K562 (cell line): Measurements from ENCODE around the gene UNC45A. TPM values are rescaled to one million over a fixed set of nuclear protein-coding genes. Genes with fewer than 3 reads are reported as not detected.

Source experiments
- ARID2 ChIP-seq: fragments of 450-650 bp; IDR thresholded peaks from 2 replicates; pipeline ENCODE4 v1.6.1; 2017; ENCODE audit warnings: antibody characterized with exemption, mild to moderate bottlenecking
- ASH1L ChIP-seq: fragments of 450-650 bp; IDR thresholded peaks from 2 replicates; pipeline ENCODE4 v1.6.1; 2018; ENCODE audit warnings: borderline replicate concordance, mild to moderate bottlenecking, low read depth; ENCODE audit not compliant: partially characterized antibody
- BDP1 ChIP-seq: IDR thresholded peaks from 3 replicates; pipeline ENCODE4 v1.6.1; 2011; ENCODE audit not compliant: insufficient read length, insufficient read depth
- GABPB1 ChIP-seq: sonication (generic); formaldehyde crosslinking; IDR thresholded peaks from 2 replicates; pipeline ENCODE4 v1.8.0; 2022; ENCODE audit warnings: mild to moderate bottlenecking, missing genetic modification reagents
- GATAD2A ChIP-seq: fragments of 450-650 bp; IDR thresholded peaks from 2 replicates; pipeline ENCODE4 v1.6.1; 2017
- JUND ChIP-seq, 2 experiments: IDR thresholded peaks; 2 replicates in 1 of 2; 3 replicates in 1 of 2; pipeline ENCODE4 v1.6.1; 2011; ENCODE audit warnings: borderline replicate concordance in 2 of 2, low read depth in 2 of 2, low read length in 2 of 2, improper control_type of control experiment in 1 of 2, missing biosample characterization in 1 of 2, missing genetic modification characterization in 1 of 2, missing genetic modification reagents in 1 of 2
- KHSRP ChIP-seq: fragments of 450-650 bp; IDR thresholded peaks from 2 replicates; pipeline ENCODE4 v1.6.1; 2017
- PCBP1 ChIP-seq: fragments of 200-400 bp; formaldehyde crosslinking; IDR thresholded peaks from 2 replicates; pipeline ENCODE4 v1.6.1; 2018; ENCODE audit warnings: mild to moderate bottlenecking, low read depth, low read length; ENCODE audit not compliant: poor library complexity, severe bottlenecking
- POLR2G ChIP-seq: fragments of 200-400 bp; formaldehyde crosslinking; IDR thresholded peaks from 2 replicates; pipeline ENCODE4 v1.6.1; 2017; ENCODE audit warnings: low read depth, mild to moderate bottlenecking, antibody characterized with exemption, low read length, moderate library complexity
- PTTG1 ChIP-seq: fragments of 450-650 bp; IDR thresholded peaks from 2 replicates; pipeline ENCODE4 v1.6.1; 2016; ENCODE audit warnings: low read depth, mild to moderate bottlenecking, missing genetic modification characterization, missing compliant biosample characterization
- RAD21 ChIP-seq, 2 experiments: fragments of 250-450 bp in 1 of 2; fragments of 450-650 bp in 1 of 2; sonication (Bioruptor Pico) in 1 of 2; formaldehyde crosslinking in 1 of 2; IDR thresholded peaks in 1 of 2; conservative IDR thresholded peaks in 1 of 2; 2 replicates each; pipeline versions ENCODE4 v1.4.0 to v1.8.0; 2020 to 2022; ENCODE audit warnings: mild to moderate bottlenecking in 2 of 2, moderate library complexity in 1 of 2
- SMARCA4 ChIP-seq: fragments of 450-650 bp; IDR thresholded peaks from 2 replicates; pipeline ENCODE4 v1.6.1; 2016
- TBL1XR1 ChIP-seq, 2 experiments: IDR thresholded peaks; 2 replicates each; pipeline ENCODE4 v1.6.1; 2012; ENCODE audit warnings: improper control_type of control experiment in 2 of 2, low read length in 2 of 2, mild to moderate bottlenecking in 1 of 2
- TBP ChIP-seq: optimal IDR thresholded peaks from 2 replicates; pipeline ENCODE3; 2011; ENCODE audit warnings: low read depth, low read length, improper control_type of control experiment
- TCF7L2 ChIP-seq: fragments of 150-350 bp; IDR thresholded peaks from 2 replicates; pipeline ENCODE4 v1.6.1; 2016; ENCODE audit warnings: low read depth, mild to moderate bottlenecking, low read length, moderate library complexity
- ZEB2 ChIP-seq: fragments of 450-650 bp; IDR thresholded peaks from 2 replicates; pipeline ENCODE4 v1.6.1; 2016
- ZFPM2 ChIP-seq: fragments of 250-450 bp; sonication (Bioruptor Pico); IDR thresholded peaks from 2 replicates; pipeline ENCODE4 v1.5.1; 2022; ENCODE audit warnings: mild to moderate bottlenecking
- ZNF174 ChIP-seq: fragments of 250-450 bp; sonication (Bioruptor Pico); IDR thresholded peaks from 2 replicates; pipeline ENCODE4 v1.4.0; 2020; ENCODE audit warnings: mild to moderate bottlenecking
- ZNF384 ChIP-seq: IDR thresholded peaks from 2 replicates; pipeline ENCODE4 v1.6.1; 2012; ENCODE audit warnings: low read depth, low read length, improper control_type of control experiment
- ZNF586 ChIP-seq: fragments of 450-650 bp; formaldehyde crosslinking; conservative IDR thresholded peaks from 2 replicates; pipeline ENCODE4 v1.4.0; 2020; ENCODE audit warnings: mild to moderate bottlenecking, moderate library complexity
- polyA plus RNA-seq, 8 experiments: library from polyadenylated mRNA; depleted of rRNA in 4 of 8; stranded (reverse) in 5 of 8; unstranded in 3 of 8; fragments of >200 nt; fragmentation: Nextera tagmentation in 2 of 8; fragmentation: Illumina TruSeq in 1 of 8; extraction: Ambion mirVana in 2 of 8; extraction: Trizol in 1 of 8; gene quantifications; 2 replicates each; pipeline versions ENCODE4 v1.2.1 to v1.2.3, GENCODE V29; 2011 to 2014; ENCODE audit warnings: inconsistent platforms in 1 of 8, missing spikeins in 1 of 8
- total RNA-seq, 7 experiments: library from RNA; depleted of rRNA in 6 of 7; stranded (reverse); fragments of >200 nt in 6 of 7; fragmentation: Illumina TruSeq in 2 of 7; extraction: Trizol in 2 of 7; gene quantifications; 2 replicates each; pipeline versions ENCODE4 v1.2.1 to v1.2.3, GENCODE V29; 2011 to 2021; ENCODE audit warnings: low replicate concordance in 1 of 7
- TF ChIP-seq, protein P1 (sequence below): conservative IDR thresholded peaks from 2 replicates; pipeline ENCODE4 v1.6.1; 2011; ENCODE audit warnings: low read depth, mild to moderate bottlenecking, low read length; ENCODE audit not compliant: control insufficient read depth
- TF ChIP-seq, protein P2 (sequence below): fragments of 250-450 bp; sonication (Bioruptor Pico); IDR thresholded peaks from 2 replicates; pipeline ENCODE4 v1.8.0; 2021; ENCODE audit warnings: borderline replicate concordance, mild to moderate bottlenecking, moderate library complexity; ENCODE audit not compliant: poor library complexity, severe bottlenecking
- TF ChIP-seq, protein P3 (sequence below): fragments of 450-650 bp; IDR thresholded peaks from 2 replicates; pipeline ENCODE4 v1.6.1; 2017; ENCODE audit warnings: mild to moderate bottlenecking, moderate library complexity
- TF ChIP-seq, protein P4 (sequence below): fragments of 250-450 bp; sonication (Bioruptor Pico); IDR thresholded peaks from 2 replicates; pipeline ENCODE4 v1.4.0; 2020; ENCODE audit warnings: mild to moderate bottlenecking, moderate library complexity, borderline replicate concordance

Gene UNC45A
- total and polyA plus RNA-seq, 9 of the 15 experiments (the other 6 are each of a cell fraction or from before 2014, with no cell fraction given): 22.4 to 79.3 (median 43.7) TPM

DNA sequence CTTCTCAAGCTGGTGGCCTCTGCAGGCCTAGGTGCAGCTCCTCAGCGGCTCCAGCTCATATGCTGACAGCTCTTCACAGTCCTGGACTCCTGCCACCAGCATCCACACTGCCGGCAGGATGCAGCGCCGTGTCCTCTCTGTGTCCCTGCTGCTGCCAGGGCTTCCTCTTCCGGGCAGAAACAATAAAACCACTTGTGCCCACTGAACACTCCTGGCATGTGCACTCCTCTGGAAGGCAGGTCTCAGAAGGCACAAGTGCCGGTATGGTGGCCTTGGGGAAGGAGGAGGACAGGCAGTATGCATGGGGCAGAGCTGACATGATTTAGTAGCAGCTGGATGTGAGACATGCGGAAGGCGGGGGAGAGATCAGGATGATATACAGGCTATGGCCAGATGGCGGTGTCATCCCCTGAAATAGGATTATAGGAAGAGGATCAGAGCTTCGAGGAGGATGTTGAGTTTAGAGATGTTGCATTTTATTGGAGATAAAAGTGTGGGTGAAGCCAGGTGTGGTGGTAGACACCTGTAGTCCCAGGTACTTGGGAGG is 39.4 kb upstream of the UNC45A start (continued):
- peak in 1 of 2 experiments; percentile 63; a peak in 2 of 4 replicates for TF ChIP-seq TBL1XR1 (IDR thresholded peaks at IDR 0.05; ENCODE audit: low read length in 2 of 2)
- TF ChIP-seq, protein P1, sequence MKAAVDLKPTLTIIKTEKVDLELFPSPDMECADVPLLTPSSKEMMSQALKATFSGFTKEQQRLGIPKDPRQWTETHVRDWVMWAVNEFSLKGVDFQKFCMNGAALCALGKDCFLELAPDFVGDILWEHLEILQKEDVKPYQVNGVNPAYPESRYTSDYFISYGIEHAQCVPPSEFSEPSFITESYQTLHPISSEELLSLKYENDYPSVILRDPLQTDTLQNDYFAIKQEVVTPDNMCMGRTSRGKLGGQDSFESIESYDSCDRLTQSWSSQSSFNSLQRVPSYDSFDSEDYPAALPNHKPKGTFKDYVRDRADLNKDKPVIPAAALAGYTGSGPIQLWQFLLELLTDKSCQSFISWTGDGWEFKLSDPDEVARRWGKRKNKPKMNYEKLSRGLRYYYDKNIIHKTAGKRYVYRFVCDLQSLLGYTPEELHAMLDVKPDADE: no peak
- TF ChIP-seq GABPB1 (CRISPR knock-in tag): no peak
- TF ChIP-seq POLR2G: no peak
- TF ChIP-seq, protein P2, sequence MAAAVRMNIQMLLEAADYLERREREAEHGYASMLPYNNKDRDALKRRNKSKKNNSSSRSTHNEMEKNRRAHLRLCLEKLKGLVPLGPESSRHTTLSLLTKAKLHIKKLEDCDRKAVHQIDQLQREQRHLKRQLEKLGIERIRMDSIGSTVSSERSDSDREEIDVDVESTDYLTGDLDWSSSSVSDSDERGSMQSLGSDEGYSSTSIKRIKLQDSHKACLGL (CRISPR knock-in tag): no peak
- no peak for TF ChIP-seq ZFPM2 (CRISPR knock-in tag)
- TF ChIP-seq PTTG1 (tag): no peak
- TF ChIP-seq ZNF586 (CRISPR knock-in tag): no peak
- peak; percentile 94 for TF ChIP-seq ZEB2
- TF ChIP-seq, protein P3, sequence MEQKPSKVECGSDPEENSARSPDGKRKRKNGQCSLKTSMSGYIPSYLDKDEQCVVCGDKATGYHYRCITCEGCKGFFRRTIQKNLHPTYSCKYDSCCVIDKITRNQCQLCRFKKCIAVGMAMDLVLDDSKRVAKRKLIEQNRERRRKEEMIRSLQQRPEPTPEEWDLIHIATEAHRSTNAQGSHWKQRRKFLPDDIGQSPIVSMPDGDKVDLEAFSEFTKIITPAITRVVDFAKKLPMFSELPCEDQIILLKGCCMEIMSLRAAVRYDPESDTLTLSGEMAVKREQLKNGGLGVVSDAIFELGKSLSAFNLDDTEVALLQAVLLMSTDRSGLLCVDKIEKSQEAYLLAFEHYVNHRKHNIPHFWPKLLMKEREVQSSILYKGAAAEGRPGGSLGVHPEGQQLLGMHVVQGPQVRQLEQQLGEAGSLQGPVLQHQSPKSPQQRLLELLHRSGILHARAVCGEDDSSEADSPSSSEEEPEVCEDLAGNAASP: no peak
- no peak for TF ChIP-seq GATAD2A
- TF ChIP-seq ZNF174 (CRISPR knock-in tag): no peak
- peak; percentile 44 to 70; a peak in 3 of 4 replicates for TF ChIP-seq RAD21 (CRISPR knock-in tag; conservative IDR thresholded peaks at IDR 0.05 in 1 of 2, IDR thresholded peaks at IDR 0.05 in 1 of 2)
- TF ChIP-seq, protein P4, sequence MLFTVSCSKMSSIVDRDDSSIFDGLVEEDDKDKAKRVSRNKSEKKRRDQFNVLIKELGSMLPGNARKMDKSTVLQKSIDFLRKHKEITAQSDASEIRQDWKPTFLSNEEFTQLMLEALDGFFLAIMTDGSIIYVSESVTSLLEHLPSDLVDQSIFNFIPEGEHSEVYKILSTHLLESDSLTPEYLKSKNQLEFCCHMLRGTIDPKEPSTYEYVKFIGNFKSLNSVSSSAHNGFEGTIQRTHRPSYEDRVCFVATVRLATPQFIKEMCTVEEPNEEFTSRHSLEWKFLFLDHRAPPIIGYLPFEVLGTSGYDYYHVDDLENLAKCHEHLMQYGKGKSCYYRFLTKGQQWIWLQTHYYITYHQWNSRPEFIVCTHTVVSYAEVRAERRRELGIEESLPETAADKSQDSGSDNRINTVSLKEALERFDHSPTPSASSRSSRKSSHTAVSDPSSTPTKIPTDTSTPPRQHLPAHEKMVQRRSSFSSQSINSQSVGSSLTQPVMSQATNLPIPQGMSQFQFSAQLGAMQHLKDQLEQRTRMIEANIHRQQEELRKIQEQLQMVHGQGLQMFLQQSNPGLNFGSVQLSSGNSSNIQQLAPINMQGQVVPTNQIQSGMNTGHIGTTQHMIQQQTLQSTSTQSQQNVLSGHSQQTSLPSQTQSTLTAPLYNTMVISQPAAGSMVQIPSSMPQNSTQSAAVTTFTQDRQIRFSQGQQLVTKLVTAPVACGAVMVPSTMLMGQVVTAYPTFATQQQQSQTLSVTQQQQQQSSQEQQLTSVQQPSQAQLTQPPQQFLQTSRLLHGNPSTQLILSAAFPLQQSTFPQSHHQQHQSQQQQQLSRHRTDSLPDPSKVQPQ (CRISPR knock-in tag): no peak
- TF ChIP-seq BDP1: no peak
- peak; percentile 66 for TF ChIP-seq SMARCA4
- no peak for TF ChIP-seq ARID2
- TF ChIP-seq PCBP1: no peak
- no peak for TF ChIP-seq TBP
- TF ChIP-seq KHSRP: no peak
- TF ChIP-seq ASH1L: no peak
- no peak for TF ChIP-seq TCF7L2
- peak; percentile 75 for TF ChIP-seq JUND (IDR thresholded peaks at IDR 0.05; ENCODE audit: borderline replicate concordance, low read depth, low read length)
- TF ChIP-seq JUND (tag; IDR thresholded peaks at IDR 0.05; ENCODE audit: borderline replicate concordance, low read depth, low read length): no peak; the same call in 2 of the 3 replicates
- TF ChIP-seq ZNF384: no peak
